NCI-H2227 treated with DMSO at 0.1 percent for 48 hours (cell line): ENCODE data around the gene KIAA0825.
"Not testable (repeated sequence)": the region's sequence is repeated elsewhere in the genome, so short reads cannot be mapped to it uniquely, and the experiment has no call there.

ENCODE experiments used
- DNase-seq: peaks from one replicate; lab custom pipeline; 2025; lab: John Stamatoyannopoulos, UW

The KIAA0825 gene

DNA sequence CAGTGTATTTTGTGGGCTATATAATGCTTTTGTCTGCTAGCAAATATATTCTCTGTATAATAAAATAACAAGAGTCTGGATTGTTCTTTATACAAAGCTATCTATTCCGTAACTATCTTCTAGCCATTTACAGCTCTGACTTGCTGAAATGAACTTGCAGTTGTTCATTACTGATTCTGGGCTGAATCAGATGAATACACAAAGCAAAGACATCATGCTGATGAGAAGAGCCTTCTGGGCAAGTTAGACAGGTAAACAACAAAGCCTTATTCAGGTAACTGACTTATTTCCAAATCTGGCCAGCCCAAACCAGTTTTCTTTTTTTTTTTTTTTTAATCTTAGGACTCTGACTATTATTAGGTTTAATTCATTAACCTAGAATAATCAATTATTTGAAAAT, 255.5 kb downstream of the KIAA0825 start:
- no peak for DNase-seq

GRCh38 chr5:94361832-94362796, 256.3 kb downstream of the KIAA0825 start:
- no peak for DNase-seq

- no peak for DNase-seq
Observed at GRCh38 chr5:94361161-94361560, 257.2 kb downstream of the KIAA0825 start.

GRCh38 chr5:94360382-94361130, 257.8 kb downstream of the KIAA0825 start:
- no peak for DNase-seq

- DNase-seq, result no peak
Observed at GRCh38 chr5:94359880-94360279, 258.5 kb downstream of the KIAA0825 start.

DNA sequence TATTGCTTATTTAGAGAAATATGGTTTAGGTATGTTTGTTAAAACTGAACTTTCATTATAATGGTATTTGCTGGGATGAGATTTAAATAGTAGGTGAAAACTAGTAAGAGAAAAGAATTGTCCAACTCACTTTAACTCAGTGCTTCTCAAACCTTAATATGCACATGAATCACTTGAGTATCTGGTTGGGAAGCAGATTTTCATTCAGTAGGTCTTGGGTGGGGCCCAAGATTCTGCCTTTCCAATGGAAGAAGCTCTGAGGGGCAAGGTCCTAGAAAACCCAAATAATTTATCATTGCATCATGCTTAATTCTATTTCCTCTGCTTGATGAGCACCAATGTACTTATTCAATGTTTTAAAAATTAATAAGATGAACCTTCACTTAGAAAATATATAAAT, 262.6 kb downstream of the KIAA0825 start:
- DNase-seq, result no peak

DNA sequence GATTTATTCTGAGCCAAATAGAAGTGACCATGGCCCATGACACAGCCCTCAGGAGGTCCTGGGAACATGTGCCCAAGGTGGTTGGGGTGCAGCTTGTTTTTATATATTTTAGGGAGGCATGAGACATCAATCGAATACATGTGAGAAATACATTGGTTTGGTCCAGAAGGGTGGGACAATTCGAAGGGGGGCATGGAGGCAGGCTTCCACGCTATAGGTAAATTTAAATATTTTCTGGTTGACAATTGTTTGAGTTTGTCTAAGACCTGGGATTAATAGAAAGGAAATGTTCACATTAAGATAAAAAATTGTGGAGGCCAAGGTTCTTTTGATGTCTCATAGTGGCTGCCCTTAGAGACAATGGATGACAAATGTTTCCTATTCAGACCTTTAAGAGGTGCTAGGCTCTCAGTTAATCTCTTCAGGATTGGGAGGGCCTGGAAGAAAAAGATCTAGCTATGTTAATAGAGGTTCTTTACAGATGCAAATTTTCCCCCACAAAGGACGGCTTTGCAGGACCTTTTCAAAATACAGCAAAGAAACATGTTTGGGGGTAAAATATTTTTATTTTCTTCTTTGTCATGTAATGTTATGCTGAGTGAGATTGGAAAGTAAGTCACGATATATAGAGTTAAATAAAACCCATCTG, 263.4 kb downstream of the KIAA0825 start:
- DNase-seq, result not testable (repeated sequence)

DNA sequence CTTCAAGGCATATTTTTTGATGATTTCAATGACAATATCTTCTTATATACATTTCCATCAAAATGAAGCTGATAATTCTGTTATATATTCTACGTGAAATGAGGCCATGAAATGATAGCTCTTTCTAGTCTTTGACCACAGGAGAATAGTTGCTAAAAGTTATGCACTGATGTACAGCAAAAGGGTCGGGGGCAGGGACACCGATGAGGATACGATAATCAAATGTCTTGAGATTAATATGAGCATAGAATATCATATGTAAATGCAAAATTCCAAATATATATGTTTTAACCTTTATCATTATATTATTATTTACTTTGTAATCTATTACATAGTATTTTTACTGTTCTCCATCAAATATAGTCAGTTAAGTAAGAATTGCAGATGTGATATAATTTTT, 264.8 kb downstream of the KIAA0825 start:
- DNase-seq, result no peak

- no peak for DNase-seq
Observed at GRCh38 chr5:94347130-94347529, 271.3 kb downstream of the KIAA0825 start.

- no peak for DNase-seq
Observed at GRCh38 chr5:94345257-94345656, 273.1 kb downstream of the KIAA0825 start.

DNA sequence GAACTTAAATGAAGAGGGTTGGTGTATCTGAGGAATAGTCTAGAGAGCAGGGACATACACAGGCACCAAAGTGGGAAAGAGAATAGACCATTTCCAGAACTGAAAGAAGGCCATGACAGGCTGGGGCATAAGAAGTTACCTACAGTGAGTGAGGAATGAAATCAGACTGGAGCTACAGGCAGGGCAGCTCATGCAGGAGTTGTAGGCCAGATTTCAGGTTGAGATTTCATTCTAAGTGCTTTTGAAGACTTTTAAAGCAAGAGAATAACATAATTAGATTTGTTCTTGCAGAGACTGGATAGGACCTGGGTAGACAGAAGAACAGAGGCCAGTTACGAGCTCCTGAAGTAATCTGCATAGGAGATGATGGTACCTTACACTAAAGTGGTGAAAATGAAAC, 280.8 kb downstream of the KIAA0825 start:
- DNase-seq, result no peak

DNA sequence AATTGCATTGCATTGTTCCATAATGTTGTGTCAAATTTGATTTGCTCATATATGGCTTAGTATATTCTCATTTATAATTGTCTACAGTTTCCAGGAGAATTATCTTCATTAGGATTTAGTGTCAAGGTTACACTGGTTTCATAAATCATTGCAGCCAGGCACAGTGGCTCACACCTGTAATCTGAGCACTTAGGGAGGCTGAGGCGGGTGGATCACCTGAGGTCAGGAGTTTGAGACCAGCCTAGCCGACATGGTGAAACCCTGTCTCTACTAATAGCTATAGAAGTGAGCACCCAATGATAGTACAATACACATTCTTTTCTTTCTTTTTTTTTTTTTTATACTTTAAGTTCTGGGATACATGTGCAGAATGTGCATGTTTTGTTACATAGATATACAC, 282.5 kb downstream of the KIAA0825 start:
- DNase-seq, result no peak

DNA sequence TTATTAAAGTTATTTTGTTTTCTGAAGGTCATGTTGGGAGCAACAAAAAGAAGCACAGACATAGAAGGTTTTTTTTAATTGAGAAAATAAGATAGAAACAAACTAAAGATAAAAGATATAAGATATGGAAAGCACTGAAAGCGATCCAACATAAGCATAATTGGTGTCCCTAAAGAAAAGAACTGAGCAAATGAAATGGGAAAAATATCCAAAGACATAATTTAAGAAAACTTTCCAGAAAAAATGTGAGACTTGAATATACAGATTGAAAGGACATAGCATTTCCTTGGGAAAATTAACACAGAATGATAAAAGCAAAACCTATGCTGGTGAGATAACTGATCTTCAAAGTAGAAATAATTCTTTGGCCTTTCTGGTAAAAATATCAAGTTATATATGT, 289.3 kb downstream of the KIAA0825 start:
- no peak for DNase-seq

GRCh38 chr5:94326586-94326985, 291.8 kb downstream of the KIAA0825 start:
- no peak for DNase-seq

- DNase-seq, result peak; percentile 25
Observed at GRCh38 chr5:94316916-94317838, 301.2 kb downstream of the KIAA0825 start.

DNA sequence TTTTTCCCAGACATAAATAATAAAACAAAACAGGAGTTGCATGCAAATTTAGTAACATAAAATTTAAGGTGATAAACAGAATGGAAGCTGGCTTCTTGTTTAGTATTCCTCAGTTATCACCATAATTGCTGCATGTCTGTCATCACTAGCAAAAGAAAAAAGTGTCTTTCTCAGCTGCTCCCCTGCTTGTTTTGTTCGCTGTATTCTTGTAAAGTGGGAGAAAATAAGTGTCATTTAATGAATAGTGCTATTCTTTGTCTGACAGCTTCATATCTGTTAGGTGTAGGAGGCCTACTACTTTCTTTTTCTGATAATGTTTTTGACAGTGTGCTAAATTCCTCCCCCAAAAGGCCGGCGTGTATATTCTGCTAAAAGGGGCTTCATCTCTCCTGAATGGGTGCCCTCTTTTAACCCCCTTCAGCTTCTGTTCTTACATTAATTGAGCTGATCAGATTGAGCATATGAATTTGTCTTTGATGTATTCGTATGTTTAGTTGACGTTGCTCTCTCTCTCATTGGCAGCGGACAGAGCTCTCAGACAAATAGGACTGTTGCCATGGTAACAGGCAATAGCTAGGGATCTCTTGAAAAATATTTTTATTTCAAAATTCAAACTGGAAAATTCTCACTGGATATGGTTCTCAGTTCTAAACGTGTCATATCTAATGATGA, 303.8 kb downstream of the KIAA0825 start:
- DNase-seq, result peak; percentile 76

DNA sequence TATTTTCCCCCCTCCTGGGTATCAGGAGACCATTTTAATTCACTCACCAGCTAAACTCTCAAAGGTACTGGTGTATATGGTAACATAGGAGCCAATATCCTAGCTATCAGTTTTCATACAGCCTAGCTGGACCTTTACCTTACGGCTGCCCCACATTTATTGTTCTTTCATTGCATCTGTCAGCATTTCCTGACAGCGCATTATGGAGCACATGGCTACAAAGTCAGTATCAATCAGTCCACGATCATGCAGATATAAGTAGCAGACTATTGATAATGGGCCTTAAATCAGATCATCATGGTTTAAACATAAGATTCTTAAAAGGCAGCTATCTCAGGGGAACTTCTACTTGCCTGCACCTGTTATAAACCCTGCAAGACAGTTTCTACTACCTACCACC, 304.7 kb downstream of the KIAA0825 start:
- DNase-seq, result no peak

DNA sequence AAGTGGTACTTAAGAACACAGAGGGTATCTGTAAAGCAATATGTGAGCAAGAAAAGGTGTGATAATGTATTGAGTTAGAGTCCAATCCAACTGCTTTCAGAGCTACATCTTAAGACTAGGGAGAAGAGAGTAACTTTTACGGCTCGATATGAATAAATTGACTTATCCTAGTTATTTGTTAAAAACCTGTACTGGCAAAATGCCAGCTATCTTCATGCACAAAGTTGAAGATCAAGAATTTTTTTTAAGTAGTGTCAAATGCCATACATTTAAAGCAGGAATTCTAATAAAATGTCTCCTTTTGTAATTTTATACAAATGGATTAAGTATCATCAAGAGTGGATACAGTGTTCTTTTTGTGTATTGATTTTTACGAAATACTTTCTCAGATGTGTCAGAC, 305.2 kb downstream of the KIAA0825 start:
- no peak for DNase-seq

DNA sequence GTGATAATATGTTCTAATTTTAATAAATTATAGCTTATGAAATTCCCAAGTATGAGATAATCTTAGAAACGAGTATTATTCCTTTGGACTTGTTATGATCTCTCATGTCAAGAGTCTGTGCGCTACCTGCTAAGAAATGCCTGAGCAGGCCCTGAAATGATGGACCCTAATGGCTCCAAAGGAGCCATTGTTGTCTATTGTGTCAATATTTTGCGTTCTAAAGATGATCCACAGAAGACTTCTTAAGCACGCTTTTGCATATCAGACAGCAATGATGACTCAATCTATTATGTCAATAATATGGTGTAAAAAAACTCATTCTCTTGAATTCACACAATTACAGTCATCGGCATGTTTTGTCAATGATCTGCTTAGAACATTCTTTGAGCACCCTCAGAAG, 306.1 kb downstream of the KIAA0825 start:
- DNase-seq, result no peak

DNA sequence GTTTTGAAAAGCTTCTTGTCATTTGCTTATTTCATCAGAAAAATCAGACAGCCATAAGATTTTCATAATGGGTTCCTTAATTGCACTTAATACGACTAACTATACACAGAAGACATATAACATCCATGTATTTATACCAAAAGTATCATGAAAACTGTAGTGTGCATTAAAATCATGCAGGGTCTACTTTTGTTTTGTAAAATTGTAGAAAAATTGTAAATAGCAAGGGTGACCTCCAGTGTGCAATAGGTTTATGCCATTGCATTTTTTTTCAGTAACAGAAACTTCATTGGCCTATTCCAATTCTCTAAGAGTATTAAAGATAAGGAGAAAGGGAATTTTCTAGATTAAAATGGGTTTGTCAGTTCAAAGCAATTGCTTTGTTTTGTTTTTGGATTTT, 307.6 kb downstream of the KIAA0825 start:
- DNase-seq, result no peak

DNA sequence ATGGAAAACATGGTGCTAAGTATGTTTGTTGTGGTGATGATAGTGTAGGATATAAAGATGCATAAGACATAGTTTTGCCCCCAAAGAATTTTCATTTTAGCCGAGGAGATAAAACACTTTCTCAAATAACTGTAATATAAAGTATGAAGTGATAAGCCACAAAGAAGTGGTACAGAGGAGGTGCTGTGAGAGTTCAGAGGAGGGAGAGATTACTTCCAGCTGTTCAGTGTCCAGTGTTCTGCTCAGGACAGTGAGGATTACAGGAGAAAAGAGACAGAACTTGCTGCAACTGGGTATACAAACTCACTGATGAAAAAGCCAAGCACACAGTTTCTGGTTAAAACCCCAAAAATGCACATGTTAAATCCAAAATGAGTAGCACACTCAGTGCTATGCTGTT, 309.3 kb downstream of the KIAA0825 start:
- no peak for DNase-seq
